ENCODE results near the gene CBX3.
"Not testable (repeated sequence)": the region's sequence is repeated elsewhere in the genome, so short reads cannot be mapped to it uniquely, and the experiment has no call there.

Gene CBX3

GRCh38 chr7:26188206-26188956 is 13.2 kb upstream of the CBX3 start:
- no peak for DNase-seq (ENCODE audit: low read depth)

GRCh38 chr7:26188957-26189541 is 12.5 kb upstream of the CBX3 start:
- DNase-seq (ENCODE audit: low read depth), result no peak

GRCh38 chr7:26189697-26190096 is 11.8 kb upstream of the CBX3 start:
- no peak for DNase-seq (ENCODE audit: low read depth)

- DNase-seq (ENCODE audit: low read depth), result no peak
Observed at GRCh38 chr7:26190417-26190869, 11.1 kb upstream of the CBX3 start.

- no peak for DNase-seq (ENCODE audit: low read depth)
Observed at GRCh38 chr7:26191233-26191973, 10.1 kb upstream of the CBX3 start.

- DNase-seq (ENCODE audit: low read depth), result no peak
Observed at GRCh38 chr7:26191974-26192479, 9.5 kb upstream of the CBX3 start.

- no peak for DNase-seq (ENCODE audit: low read depth)
Observed at GRCh38 chr7:26192485-26193087, 9.0 kb upstream of the CBX3 start.

GRCh38 chr7:26193432-26194207 is 7.9 kb upstream of the CBX3 start:
- DNase-seq (ENCODE audit: low read depth), result no peak

- DNase-seq (ENCODE audit: low read depth), result not testable (repeated sequence)
Observed at GRCh38 chr7:26194764-26195163, 6.8 kb upstream of the CBX3 start.

- DNase-seq (ENCODE audit: low read depth), result no peak
Observed at GRCh38 chr7:26195182-26195581, 6.4 kb upstream of the CBX3 start.

GRCh38 chr7:26195867-26196657 is 5.5 kb upstream of the CBX3 start:
- no peak for DNase-seq (ENCODE audit: low read depth)

GRCh38 chr7:26197153-26198115 is 4.1 kb upstream of the CBX3 start:
- no peak for DNase-seq (ENCODE audit: low read depth)

- no peak for DNase-seq (ENCODE audit: low read depth)
Observed at GRCh38 chr7:26198133-26198780, 3.3 kb upstream of the CBX3 start.

GRCh38 chr7:26198781-26199169 is 2.8 kb upstream of the CBX3 start:
- no peak for DNase-seq (ENCODE audit: low read depth)

- DNase-seq (ENCODE audit: low read depth), result no peak
Observed at GRCh38 chr7:26199301-26200037, 2.1 kb upstream of the CBX3 start.

GRCh38 chr7:26200038-26200443 is 1.5 kb upstream of the CBX3 start:
- DNase-seq (ENCODE audit: low read depth), result no peak

GRCh38 chr7:26200444-26201246 is 900 bp upstream of the CBX3 start, which contains the start of gene HNRNPA2B1:
Gene HNRNPA2B1, minus strand, starts transcription at chr7:26200746. Its CDS starts 169 bp downstream, at chr7:26200577.
- peak; percentile 98 for DNase-seq (ENCODE audit: low read depth)
